Activated naive CD4-positive, alpha-beta T cell treated with anti-CD3 and anti-CD28 coated beads, Interleukin-2, amount 10 ng/mL, durations not matched to agents 7 days and 5 days (primary cell): Measurements from ENCODE around the gene RDH13.
A peak's percentile ranks its signal among the peaks of the same experiment; 100 is the strongest.

Experiments
- CTCF ChIA-PET: fragments of 350-600 bp; sonication (Branson Sonifier 250); formaldehyde crosslinking; loops from one replicate; lab custom pipeline; 2021; ENCODE audit warnings: antibody characterized with exemption; lab: Charles Lee
- DNase-seq: peaks from one replicate; pipeline ENCODE4 v3.0.0-alpha.2; 2020
- H3K27ac Mint-ChIP-seq: one replicate; pipeline ENCODE4 v1.8.0; 2021; ENCODE audit warnings: mild to moderate bottlenecking, moderate library complexity, mixed read lengths
- H3K27me3 Mint-ChIP-seq: one replicate; pipeline ENCODE4 v1.8.0; 2021; ENCODE audit warnings: mild to moderate bottlenecking, mixed read lengths
- H3K36me3 Mint-ChIP-seq: one replicate; pipeline ENCODE4 v1.8.0; 2021; ENCODE audit warnings: mixed read lengths
- H3K4me1 Mint-ChIP-seq: one replicate; pipeline ENCODE4 v1.8.0; 2021; ENCODE audit warnings: mixed read lengths
- H3K4me3 Mint-ChIP-seq: one replicate; pipeline ENCODE4 v1.8.0; 2021; ENCODE audit warnings: mild to moderate bottlenecking, moderate library complexity, mixed read lengths
- H3K9me3 Mint-ChIP-seq: one replicate; pipeline ENCODE4 v1.8.0; 2021; ENCODE audit warnings: mixed read lengths

Gene RDH13

DNA sequence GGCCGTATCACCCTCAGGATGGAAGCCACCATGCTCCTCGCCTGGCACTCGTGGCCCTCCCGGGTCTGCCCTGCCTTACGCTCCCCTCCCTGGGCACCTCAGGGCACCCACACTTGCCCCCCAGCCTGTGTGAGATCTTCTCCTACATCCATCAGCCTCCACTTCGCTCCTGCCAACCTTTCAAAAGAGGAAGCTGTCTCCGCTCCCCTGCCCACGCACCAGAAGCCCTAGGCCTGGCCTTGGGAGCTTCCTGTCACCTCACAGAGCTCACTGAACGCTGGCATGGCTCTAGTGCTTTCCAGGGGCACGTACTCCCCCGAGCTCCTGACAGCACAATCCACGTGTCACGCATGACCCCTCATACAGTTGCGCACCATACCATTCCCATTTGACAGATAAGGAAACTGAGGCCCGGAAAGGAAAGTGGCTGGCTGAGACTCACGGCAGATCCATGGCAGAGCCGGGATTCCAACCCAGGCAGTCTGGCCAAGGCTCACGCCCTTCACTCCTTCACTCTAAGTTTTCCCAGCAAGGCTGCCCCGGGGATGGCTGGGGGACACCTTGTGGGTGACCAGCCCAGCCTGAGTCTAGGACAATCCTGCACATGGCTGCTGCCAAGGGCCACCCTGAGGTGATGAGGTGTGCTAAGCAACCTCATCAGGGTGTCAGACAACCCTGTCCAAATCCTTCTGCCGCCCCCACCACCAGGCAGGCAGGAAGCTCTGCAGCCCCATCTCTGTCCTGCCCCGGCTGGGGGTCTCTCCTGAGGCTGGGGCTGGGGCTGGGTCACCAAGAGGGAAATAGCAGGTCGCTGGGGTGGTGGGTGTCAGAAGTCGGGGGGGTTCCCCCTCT, 35.1 kb upstream of the RDH13 start:
- Mint-ChIP-seq H3K4me1 (no peaks in the 10 kb centered on the region), H3K4me3 (no peak overlapping the region), H3K27me3 (no peaks in the 10 kb centered on the region), H3K36me3 (peaks cover 22% of the 10 kb centered on the region), H3K27ac (no peak overlapping the region), H3K9me3 (peaks cover 3% of the 10 kb centered on the region)
- CTCF ChIA-PET, result interaction anchor here (1.1 to 1.8 kb wide), 2 partner anchors 9 to 10 kb away, joined by 3 to 7 read pairs; no protein-coding TSS in a partner anchor
- no peak for DNase-seq

DNA sequence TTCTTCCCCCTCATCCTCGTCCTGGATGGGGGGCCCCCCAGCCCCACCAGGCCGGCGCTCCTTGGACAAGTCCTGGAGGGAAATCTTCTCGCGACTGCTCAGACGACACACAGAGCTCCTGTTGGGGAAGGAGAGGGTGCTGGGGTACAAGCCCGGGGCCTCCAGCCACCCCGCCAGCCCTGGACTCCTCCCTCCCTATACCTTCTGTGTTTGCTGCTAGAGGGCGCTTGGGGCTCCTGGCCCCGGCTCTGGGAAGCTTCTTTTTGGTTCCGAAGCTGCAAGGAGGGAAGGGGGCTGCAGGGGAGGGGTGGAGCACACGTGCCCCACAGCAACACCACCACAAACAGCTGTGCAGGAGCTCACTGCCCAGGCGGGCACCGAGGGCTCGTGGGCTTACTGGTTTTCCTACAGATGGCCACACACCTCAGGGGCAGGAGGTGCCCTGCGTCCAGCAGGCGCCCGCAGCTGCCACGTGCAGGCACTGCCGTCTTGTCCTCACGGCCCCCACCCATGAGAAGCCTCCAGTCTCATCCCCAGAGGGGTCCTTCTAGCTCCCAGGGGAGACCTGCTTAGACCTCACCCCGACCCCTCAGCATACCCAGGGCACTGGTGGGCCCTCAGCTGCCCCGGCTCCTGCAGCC, 33.2 kb upstream of the RDH13 start:
- Mint-ChIP-seq H3K27me3 (no peaks in the 10 kb centered on the region), H3K4me3 (no peak overlapping the region), H3K9me3 (no peaks in the 10 kb centered on the region), H3K4me1 (no peaks in the 10 kb centered on the region), H3K27ac (no peak overlapping the region), H3K36me3 (peaks cover 9% of the 10 kb centered on the region)
- CTCF ChIA-PET, result no interaction called here
- no peak for DNase-seq

DNA sequence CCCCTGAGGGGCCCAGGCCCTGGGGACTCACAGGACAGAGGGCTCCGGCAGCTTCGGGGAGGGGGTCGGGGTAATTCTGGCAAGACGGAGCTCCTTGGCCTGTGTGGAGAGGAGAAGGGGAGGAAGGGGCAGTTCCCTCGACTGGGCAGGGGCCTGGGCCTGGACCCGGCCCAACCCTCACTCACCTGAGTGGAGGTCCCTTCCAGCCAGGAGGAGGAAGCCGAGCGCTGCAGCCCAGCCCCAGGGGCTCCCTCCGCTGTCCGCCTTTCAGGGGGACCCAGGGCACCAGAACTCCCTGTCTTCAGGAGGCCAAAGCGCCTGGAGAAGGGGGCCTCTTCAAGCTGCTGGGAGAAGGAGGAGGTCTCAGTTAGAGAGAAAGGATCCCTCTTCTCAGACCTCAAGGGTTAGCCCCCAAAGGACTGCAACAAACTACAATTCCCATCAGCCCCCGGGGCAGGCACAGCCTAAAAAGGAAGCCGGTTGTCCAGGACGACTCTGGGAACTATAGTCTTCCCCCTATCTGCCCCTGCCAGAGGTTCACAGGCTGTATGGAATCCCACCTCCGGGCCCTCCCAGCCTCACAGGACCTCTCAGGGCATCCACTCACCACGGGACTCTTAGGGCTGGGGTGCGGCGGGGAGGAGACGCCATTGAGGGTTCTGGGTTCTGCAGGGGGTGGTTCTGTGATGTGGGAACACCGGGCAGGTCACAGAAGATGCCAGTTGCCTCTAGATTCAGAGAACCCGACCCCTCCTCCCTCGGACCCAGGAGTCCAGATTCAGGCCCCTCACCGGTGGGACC, 32.5 kb upstream of the RDH13 start:
- CTCF ChIA-PET, result no interaction called here
- Mint-ChIP-seq H3K9me3 (no peaks in the 10 kb centered on the region), H3K27ac (no peak overlapping the region), H3K36me3 (peaks cover 11% of the 10 kb centered on the region), H3K27me3 (no peaks in the 10 kb centered on the region), H3K4me1 (no peaks in the 10 kb centered on the region), H3K4me3 (no peak overlapping the region)
- DNase-seq, result no peak

DNA sequence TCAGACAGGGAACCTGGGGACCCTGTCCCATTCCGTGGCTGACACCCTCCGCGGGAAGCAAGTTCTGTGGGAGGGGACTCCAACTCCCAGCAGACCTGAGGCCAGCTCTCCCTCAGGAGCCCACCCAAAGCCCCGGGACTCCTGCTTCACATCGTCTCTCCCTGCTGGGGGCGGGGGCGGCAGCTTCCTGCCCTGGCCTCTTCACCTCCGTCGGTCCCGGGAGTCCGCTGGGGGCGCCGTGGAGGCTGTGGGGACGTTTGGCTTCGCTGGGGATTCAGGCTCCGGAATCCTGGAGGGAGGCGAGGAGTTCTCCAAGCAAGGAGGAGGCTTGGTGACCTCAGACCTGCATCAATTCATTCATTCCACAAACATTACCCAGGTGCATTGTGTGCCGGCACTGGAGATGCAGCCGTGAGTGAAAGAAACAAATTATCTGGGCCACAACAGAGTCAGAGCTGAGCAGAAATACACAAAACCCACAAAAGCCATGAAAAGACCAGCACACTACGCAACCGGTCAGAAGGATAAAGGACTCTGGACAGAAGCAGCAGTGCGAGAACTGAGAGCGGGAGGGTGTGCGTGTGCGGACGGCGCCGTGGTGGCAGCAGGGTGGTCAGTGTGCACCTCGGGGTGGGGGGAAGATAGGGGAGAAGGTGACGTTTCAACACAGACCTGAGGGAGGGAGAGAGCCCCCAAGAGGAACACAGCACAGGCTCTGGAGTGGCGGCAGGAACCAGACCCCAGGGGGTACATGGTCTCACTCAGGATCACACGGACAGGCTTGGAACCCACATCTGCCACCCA, 31.7 kb upstream of the RDH13 start:
- no peak overlapping the region for H3K4me3 Mint-ChIP-seq
- CTCF ChIA-PET, result no interaction called here
- no peaks in the 10 kb centered on the region for H3K4me1 Mint-ChIP-seq
- H3K27ac Mint-ChIP-seq, result no peak overlapping the region
- no peaks in the 10 kb centered on the region for H3K9me3 Mint-ChIP-seq
- peaks cover 15% of the 10 kb centered on the region for H3K36me3 Mint-ChIP-seq
- no peak for DNase-seq
- no peaks in the 10 kb centered on the region for H3K27me3 Mint-ChIP-seq

DNA sequence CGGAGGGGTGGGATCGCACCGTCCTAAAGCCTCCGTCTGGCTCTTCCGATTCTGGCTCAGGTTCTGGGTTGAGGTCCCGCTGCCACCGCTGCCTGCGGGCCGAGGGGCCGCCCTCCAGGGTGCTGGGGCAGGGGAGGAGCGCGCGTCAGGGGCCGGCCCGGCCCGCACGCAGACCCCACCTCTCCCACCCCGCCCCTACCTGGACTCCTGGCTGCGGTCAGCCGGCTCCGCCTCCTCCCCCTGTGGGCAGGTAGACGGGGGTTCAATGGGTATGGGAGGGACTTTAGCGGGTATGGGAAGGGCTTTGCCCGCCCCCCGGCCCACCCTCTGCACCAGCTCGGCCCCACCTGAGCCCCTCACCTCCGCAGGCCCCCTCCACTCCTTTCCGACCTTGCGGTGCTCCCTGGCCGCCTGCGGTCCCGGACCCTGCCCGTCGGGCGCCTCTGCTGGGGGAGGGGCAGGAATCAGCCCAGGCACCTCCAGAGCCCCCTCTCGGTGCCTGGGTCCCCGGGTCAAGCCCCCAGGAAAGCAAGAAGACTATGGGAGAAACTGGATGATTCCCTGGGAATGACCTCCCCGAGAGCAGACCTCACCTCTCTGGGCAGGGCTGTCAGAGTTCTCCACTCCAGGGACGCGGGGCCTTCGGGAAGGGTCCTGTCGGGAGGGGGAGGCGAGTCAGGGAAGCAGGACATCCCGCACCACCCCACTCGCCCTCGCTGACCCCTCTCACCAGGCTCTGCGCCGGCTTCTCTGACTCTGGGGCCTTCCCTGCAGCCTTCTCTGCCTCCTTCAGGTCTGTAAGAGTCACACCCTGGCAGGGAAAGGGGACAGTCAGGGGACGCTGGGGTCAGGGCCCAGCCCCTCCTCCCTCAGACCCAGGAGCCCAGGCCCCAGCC, 29.7 kb upstream of the RDH13 start:
- DNase-seq, result no peak
- Mint-ChIP-seq H3K9me3 (no peaks in the 10 kb centered on the region), H3K27me3 (peaks cover 18% of the 10 kb centered on the region), H3K36me3 (peaks cover 24% of the 10 kb centered on the region), H3K4me3 (no peak overlapping the region), H3K4me1 (peaks cover 12% of the 10 kb centered on the region), H3K27ac (no peak overlapping the region)
- CTCF ChIA-PET, result no interaction called here

DNA sequence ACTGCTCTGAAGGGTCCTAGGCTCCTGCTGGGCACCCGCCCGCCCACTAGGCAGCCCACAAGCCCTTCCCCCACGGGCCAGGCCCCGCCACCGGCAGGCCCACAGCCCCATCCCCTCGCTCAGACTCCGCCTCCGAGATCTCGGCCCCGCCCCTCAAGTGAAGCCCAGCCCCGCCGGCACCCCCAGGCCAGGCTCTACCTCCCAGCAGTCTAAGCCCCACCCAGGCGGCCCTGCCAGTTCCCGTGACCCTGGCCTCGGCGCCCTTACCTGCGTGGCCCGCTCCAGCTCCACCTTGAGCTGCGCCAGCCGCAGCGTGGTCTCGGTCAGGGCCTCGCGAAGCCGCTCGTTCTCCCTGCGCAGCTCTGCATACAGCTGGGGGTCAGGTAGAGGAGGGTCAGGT, 29.0 kb upstream of the RDH13 start:
- H3K9me3 Mint-ChIP-seq, result no peaks in the 10 kb centered on the region
- CTCF ChIA-PET, result no interaction called here
- no peak overlapping the region for H3K4me3 Mint-ChIP-seq
- peaks cover 25% of the 10 kb centered on the region for H3K27me3 Mint-ChIP-seq
- peaks cover 24% of the 10 kb centered on the region for H3K36me3 Mint-ChIP-seq
- H3K4me1 Mint-ChIP-seq, result peaks cover 20% of the 10 kb centered on the region
- no peak for DNase-seq
- H3K27ac Mint-ChIP-seq, result no peak overlapping the region

DNA sequence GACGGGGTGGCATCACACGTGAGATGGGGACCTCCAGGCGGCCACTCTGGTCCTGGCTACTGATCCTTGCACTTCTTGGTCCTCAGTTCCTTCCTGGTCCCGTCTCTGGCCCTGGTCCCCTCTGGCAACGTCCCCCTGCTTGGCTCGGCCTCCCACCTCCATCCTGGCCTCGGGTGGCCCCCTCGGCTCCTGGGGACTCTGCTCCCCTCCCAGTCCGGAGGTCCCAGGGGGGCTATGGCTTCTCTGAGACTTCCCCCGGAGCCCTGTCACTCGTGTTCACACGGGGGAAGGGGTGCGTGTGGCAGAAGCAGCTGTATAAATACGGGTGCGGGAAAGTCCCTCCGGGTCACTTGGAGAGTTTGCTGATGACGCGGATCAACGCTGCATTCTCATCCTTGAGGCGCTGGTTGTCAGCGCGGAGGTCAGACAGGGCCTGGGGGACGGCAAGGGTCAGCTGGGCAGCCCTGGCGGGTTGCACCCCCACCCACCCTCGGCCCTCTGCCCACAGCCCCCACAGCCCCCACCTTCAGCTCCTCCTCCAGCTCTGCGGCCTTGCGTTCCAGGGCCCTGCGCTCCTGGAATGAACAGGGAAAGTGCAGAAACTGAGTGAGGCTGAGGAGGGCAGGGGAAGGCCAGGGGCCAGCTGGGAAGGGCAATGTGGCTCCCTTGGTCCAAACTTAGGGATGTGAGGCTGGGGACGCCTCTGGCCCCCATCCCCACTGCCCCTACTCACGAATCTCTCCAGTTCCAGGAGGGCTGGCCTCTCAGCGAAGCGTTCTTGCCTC, 28.4 kb upstream of the RDH13 start:
- H3K4me1 Mint-ChIP-seq, result peaks cover 20% of the 10 kb centered on the region
- peaks cover 31% of the 10 kb centered on the region for H3K27me3 Mint-ChIP-seq
- no peaks in the 10 kb centered on the region for H3K9me3 Mint-ChIP-seq
- H3K4me3 Mint-ChIP-seq, result no peak overlapping the region
- DNase-seq, result no peak
- CTCF ChIA-PET, result no interaction called here
- H3K27ac Mint-ChIP-seq, result no peak overlapping the region
- peaks cover 24% of the 10 kb centered on the region for H3K36me3 Mint-ChIP-seq

DNA sequence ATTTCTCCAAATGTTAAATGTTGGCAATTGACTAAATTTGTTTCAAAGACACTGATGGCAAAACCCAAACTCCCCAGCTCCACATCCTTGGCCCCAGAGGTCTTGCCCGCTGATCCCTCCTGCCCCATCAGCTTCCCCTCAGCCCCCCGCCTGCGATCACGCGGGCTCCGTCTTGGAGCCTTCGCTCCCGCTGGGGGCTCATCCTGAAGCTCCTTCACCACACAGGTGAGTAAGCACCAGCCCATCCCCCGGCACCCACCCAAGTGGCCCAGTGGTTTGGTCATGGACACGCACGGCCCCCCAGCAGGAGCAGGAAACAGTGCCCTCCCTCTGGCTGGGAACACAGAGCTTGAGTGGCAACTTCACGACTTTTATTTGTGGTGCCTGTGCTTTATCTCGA, 27.6 kb upstream of the RDH13 start:
- H3K36me3 Mint-ChIP-seq, result peaks cover 24% of the 10 kb centered on the region
- H3K27me3 Mint-ChIP-seq, result peaks cover 39% of the 10 kb centered on the region
- H3K9me3 Mint-ChIP-seq, result no peaks in the 10 kb centered on the region
- CTCF ChIA-PET, result interaction anchor here (1.0 kb wide), 1 partner anchor 209 kb away, joined by 4 read pairs; no protein-coding TSS in a partner anchor
- DNase-seq, result no peak
- no peak overlapping the region for H3K4me3 Mint-ChIP-seq
- H3K4me1 Mint-ChIP-seq, result peaks cover 20% of the 10 kb centered on the region
- H3K27ac Mint-ChIP-seq, result peak overlapping the region; percentile 5

DNA sequence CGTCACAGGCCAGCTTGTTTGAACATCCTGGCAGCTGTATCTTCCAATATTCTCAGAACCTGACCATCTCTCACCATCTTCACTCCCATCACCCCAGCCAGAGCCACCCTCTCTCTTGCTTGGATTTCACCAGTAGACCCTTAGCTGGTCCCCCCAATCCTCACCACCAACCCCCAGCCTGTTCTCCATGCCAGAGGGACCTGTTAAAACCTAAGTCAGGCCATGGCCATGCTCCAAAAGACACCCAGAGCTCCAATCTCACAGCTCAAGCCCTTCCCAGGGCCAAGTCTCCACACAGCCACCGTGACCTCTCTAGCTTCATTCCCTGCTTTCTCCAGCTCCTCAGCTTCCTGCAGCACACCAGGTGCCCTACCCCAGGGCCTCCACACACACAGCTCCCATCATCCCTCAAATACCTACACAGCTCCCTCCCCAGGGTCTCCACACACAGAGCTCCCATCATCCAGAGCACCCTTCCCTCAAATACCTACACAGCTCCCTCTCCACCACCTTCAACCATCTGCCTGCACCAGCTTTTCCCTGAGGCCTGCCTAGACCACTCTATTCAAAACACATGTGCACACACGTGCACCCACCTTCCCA, 26.5 kb upstream of the RDH13 start:
- H3K27ac Mint-ChIP-seq, result no peak overlapping the region
- no peak for DNase-seq
- H3K36me3 Mint-ChIP-seq, result peaks cover 20% of the 10 kb centered on the region
- no peaks in the 10 kb centered on the region for H3K9me3 Mint-ChIP-seq
- peaks cover 20% of the 10 kb centered on the region for H3K4me1 Mint-ChIP-seq
- CTCF ChIA-PET, result interaction anchor here (0.7 to 2.1 kb wide), 7 partner anchors 9 to 208 kb away, joined by 3 to 8 read pairs (median 4); partner anchors contain the start of gene PPP1R12C
- no peak overlapping the region for H3K4me3 Mint-ChIP-seq
- H3K27me3 Mint-ChIP-seq, result peaks cover 50% of the 10 kb centered on the region

DNA sequence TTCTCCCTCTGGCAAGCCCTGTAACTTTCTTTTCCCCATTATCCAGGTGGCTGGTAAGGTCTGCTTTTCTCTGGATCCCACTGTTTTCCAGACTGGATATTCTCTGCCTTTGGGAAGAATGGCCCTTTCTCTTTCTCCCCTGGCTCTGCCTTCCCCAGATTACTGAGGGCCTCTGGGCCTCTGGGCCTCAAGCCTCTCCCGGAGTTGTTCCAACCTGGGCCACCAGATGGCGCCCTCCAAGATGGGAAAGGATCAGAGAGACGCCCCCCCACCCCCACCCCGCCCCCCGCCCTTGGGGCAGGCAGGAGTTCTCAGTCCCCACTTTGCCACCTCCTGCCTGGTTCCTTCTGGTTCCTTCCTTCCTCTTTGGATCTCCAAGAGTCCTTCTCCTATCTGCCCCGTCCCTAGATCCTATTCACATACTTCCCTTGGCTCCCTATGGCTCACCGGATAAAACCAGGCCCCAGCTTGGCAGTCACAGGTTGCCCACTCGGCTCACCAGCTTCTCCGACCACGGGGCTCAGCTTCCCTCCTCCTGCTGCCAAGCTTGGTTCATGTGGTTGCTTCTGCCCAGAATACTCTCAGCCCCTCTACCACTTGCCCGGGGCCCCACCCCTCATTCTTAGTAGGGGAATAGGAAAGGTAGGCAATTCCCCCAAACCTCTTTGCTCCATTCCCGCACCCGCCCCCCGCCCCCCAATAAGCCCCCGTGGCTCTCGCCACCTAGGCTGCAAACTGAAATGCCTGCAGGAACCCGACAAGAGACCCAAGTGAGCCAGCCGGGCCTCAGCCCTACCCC, 25.8 kb upstream of the RDH13 start:
- peaks cover 22% of the 10 kb centered on the region for H3K36me3 Mint-ChIP-seq
- peak overlapping the region; percentile 54 for H3K4me3 Mint-ChIP-seq
- H3K4me1 Mint-ChIP-seq, result peaks cover 20% of the 10 kb centered on the region
- DNase-seq, result peak; percentile 85
- CTCF ChIA-PET, result interaction anchor here (0.6 to 2.1 kb wide), 13 partner anchors 9 to 537 kb away, joined by 3 to 8 read pairs (median 4); partner anchors contain the start of gene PPP1R12C
- no peaks in the 10 kb centered on the region for H3K9me3 Mint-ChIP-seq
- peak overlapping the region; percentile 80 for H3K27ac Mint-ChIP-seq
- peaks cover 57% of the 10 kb centered on the region for H3K27me3 Mint-ChIP-seq

DNA sequence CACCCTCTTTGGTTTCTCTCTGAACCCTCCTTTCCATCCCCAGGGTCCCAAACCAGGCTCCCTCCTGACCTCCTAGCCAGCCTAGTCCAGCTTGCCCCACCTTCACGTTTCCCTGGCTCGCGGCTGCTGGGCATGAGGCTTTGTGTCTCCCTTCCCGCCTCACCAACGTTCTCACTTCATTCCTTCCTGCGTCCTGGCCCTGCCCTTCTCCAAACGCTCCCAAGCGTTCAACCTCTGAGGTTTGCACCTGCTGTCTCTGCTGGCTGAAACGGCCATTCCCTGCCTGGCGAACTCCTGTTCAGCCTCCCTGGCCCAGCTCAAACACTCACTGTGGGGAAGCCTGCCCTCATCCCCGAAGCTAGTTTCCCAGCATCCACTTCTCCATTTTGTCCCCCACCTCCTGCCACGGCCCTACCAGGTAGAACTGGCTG, 25.1 kb upstream of the RDH13 start:
- H3K4me3 Mint-ChIP-seq, result no peak overlapping the region
- CTCF ChIA-PET, result interaction anchor here (0.7 to 2.1 kb wide), 10 partner anchors 11 to 538 kb away, joined by 3 to 8 read pairs (median 4); partner anchors contain the start of gene PPP1R12C
- H3K27me3 Mint-ChIP-seq, result peaks cover 64% of the 10 kb centered on the region
- no peak for DNase-seq
- peaks cover 20% of the 10 kb centered on the region for H3K4me1 Mint-ChIP-seq
- peaks cover 22% of the 10 kb centered on the region for H3K36me3 Mint-ChIP-seq
- H3K27ac Mint-ChIP-seq, result peak overlapping the region; percentile 80
- no peaks in the 10 kb centered on the region for H3K9me3 Mint-ChIP-seq
